ENCODE measurements around the gene TMF1.

DNA sequence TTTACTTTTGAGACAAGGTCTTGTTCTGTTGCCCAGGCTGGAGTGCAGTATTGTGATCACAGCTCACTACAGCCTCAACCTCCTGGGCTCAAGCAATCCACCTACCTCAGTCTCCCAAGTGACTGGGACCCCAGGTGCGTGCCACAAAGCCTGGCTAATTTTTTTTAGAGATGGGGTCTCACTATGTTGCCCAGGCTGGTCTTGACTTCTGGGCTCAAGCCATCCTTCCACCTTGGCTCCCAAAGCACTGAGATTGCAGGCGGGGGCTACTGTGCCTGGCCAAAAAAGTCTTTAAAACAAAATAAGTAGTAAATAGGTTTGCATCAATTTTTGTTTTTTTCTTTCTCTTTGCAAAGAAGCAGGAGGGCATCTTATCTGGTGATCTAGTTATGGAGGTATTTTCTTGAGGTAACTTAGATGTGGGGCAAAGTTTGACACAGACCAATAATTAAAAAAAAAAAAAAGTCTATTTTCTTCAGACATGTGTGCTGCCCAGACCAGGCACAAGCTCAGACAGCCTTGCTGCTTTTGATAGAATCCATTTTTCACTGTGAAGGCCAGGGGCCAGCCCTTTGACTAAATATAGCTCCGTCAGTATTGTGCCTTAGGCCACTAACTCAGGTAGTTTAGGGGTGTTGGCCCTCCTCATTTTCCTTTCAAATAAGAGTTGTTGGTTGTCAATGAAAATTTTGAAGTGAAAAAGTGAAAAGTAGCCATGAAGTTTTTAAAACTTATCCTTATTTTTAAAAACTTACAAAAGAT is 35.1 kb upstream of the TMF1 start:
- TF ChIP-seq, protein P1, sequence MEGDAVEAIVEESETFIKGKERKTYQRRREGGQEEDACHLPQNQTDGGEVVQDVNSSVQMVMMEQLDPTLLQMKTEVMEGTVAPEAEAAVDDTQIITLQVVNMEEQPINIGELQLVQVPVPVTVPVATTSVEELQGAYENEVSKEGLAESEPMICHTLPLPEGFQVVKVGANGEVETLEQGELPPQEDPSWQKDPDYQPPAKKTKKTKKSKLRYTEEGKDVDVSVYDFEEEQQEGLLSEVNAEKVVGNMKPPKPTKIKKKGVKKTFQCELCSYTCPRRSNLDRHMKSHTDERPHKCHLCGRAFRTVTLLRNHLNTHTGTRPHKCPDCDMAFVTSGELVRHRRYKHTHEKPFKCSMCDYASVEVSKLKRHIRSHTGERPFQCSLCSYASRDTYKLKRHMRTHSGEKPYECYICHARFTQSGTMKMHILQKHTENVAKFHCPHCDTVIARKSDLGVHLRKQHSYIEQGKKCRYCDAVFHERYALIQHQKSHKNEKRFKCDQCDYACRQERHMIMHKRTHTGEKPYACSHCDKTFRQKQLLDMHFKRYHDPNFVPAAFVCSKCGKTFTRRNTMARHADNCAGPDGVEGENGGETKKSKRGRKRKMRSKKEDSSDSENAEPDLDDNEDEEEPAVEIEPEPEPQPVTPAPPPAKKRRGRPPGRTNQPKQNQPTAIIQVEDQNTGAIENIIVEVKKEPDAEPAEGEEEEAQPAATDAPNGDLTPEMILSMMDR (IDR thresholded peaks at IDR 0.05), result no peak
- TF ChIP-seq POLR2A (IDR thresholded peaks at IDR 0.05), result no peak

Data from transverse colon (tissue), 3 donors.